ENCODE results near the gene COPS4. TPM values are rescaled to one million over a fixed set of nuclear protein-coding genes. Genes with fewer than 3 reads are reported as not detected.
A peak's percentile ranks its signal among the peaks of the same experiment; 100 is the strongest.
"Not testable (repeated sequence)": the region's sequence is repeated elsewhere in the genome, so short reads cannot be mapped to it uniquely, and the experiment has no call there.

COPS4 gene
- total and polyA plus RNA-seq, 10 donors = 20.0 to 35.1 (median 25.9) TPM

GRCh38 chr4:83013902-83014301 lies 21.1 kb upstream of the COPS4 start:
- no peaks in the 10 kb centered on the region for H3K36me3 ChIP-seq
- no peak for TF ChIP-seq POLR2AphosphoS5 (IDR thresholded peaks at IDR 0.05)
- TF ChIP-seq POLR2A (IDR thresholded peaks at IDR 0.05) = no peak
- DNase-seq = no peak
- intact Hi-C loops (cut with DNase I; ENCODE audit: low total_unique reads) = loop anchor here (10.0 kb wide), 1 partner anchor 109 kb away; the partner anchor contains the start of gene THAP9
- H3K27me3 ChIP-seq (replicated peaks in 1 of 7) = no peaks in the 10 kb centered on the region
- peak overlapping the region in 3 of 8 donors; percentile 79 to 97 (median 88) for H3K4me3 ChIP-seq
- peak overlapping the region in 6 of 8 donors; percentile 93 to 96 (median 94) for H3K27ac ChIP-seq
- no peaks in the 10 kb centered on the region for H3K9me3 ChIP-seq
- peaks cover 15 to 47% (median 37%) of the 10 kb centered on the region in 6 donors for H3K4me1 ChIP-seq

GRCh38 chr4:83019794-83020494 lies 15.0 kb upstream of the COPS4 start:
- no peak overlapping the region for H3K27ac ChIP-seq

GRCh38 chr4:83022724-83023450 lies 12.1 kb upstream of the COPS4 start:
- 58 to 73% (median 63%) methylated on average over 2 of the region's 2 CpGs for WGBS, 5 donors
- no peak for DNase-seq

More at GRCh38 chr4:83019794-83020494, 15.0 kb upstream of the COPS4 start:
- Histone ChIP-seq H3K4me1 (peaks cover 0 to 6% (median 0%) of the 10 kb centered on the region in 6 donors), H3K4me3 (no peak overlapping the region), H3K36me3 (no peaks in the 10 kb centered on the region), H3K9me3 (peaks cover 0 to 12% (median 8%) of the 10 kb centered on the region in 8 donors), H3K27me3 (replicated peaks in 1 of 7) (no peaks in the 10 kb centered on the region)
- TF ChIP-seq POLR2A (IDR thresholded peaks at IDR 0.05) (no peak), POLR2AphosphoS5 (IDR thresholded peaks at IDR 0.05) (no peak), CTCF (IDR thresholded peaks at IDR 0.05 in 8 of 11, conservative IDR thresholded peaks at IDR 0.05 in 3 of 11) (no peak)
- intact Hi-C loops (cut with DNase I; ENCODE audit: low total_unique reads) = loop anchor here (10.0 kb wide), 1 partner anchor 115 kb away; the partner anchor contains the start of gene THAP9
- no peak for DNase-seq
- 66 to 74% (median 73%) methylated on average over 3 of the region's 3 CpGs for WGBS, 5 donors

GRCh38 chr4:83023599-83023998 lies 11.4 kb upstream of the COPS4 start:
- H3K36me3 ChIP-seq; H3K27me3 ChIP-seq (replicated peaks in 1 of 7); H3K4me1 ChIP-seq; H3K27ac ChIP-seq; intact Hi-C loops (cut with DNase I; ENCODE audit: low total_unique reads); DNase-seq; H3K4me3 ChIP-seq: not testable (repeated sequence)
- peaks cover 0 to 22% (median 16%) of the 10 kb centered on the region in 8 donors for H3K9me3 ChIP-seq
- WGBS, 5 donors = 94 to 100% (median 97%) methylated on average over 1 of the region's 1 CpG

More at GRCh38 chr4:83022724-83023450, 12.1 kb upstream of the COPS4 start:
- Histone ChIP-seq H3K4me3 (no peak overlapping the region), H3K4me1 (peaks cover 0 to 9% (median 0%) of the 10 kb centered on the region in 6 donors), H3K36me3 (no peaks in the 10 kb centered on the region), H3K27ac (peak overlapping the region in 4 of 8 donors; percentile 13 to 56 (median 40)), H3K27me3 (replicated peaks in 1 of 7) (no peaks in the 10 kb centered on the region), H3K9me3 (peaks cover 0 to 22% (median 16%) of the 10 kb centered on the region in 8 donors)
- intact Hi-C loops (cut with DNase I; ENCODE audit: low total_unique reads) = no loop called here
- TF ChIP-seq POLR2A (IDR thresholded peaks at IDR 0.05) (no peak), POLR2AphosphoS5 (IDR thresholded peaks at IDR 0.05) (peak in 1 of 3 donors; percentile 15)

- 74 to 90% (median 88%) methylated on average over 2 of the region's 2 CpGs for WGBS, 5 donors
- Histone ChIP-seq H3K9me3 (peaks cover 0 to 22% (median 16%) of the 10 kb centered on the region in 8 donors), H3K27ac (no peak overlapping the region), H3K27me3 (replicated peaks in 1 of 7) (no peaks in the 10 kb centered on the region), H3K4me3 (no peak overlapping the region), H3K36me3 (no peaks in the 10 kb centered on the region), H3K4me1 (peaks cover 0 to 9% (median 0%) of the 10 kb centered on the region in 6 donors)
- intact Hi-C loops (cut with DNase I; ENCODE audit: low total_unique reads) = no loop called here
- TF ChIP-seq POLR2A (IDR thresholded peaks at IDR 0.05) (no peak), POLR2AphosphoS5 (IDR thresholded peaks at IDR 0.05) (no peak), CTCF (IDR thresholded peaks at IDR 0.05 in 8 of 11, conservative IDR thresholded peaks at IDR 0.05 in 3 of 11) (no peak)
- DNase-seq = no peak
Observed at GRCh38 chr4:83024233-83024632, 10.8 kb upstream of the COPS4 start.

All from spleen (tissue), 11 donors.